PC-3 (cell line): Measurements from ENCODE around the gene RAB6A. TPM values are rescaled to one million over a fixed set of nuclear protein-coding genes. Genes with fewer than 3 reads are reported as not detected.
"Not testable (repeated sequence)": the region's sequence is repeated elsewhere in the genome, so short reads cannot be mapped to it uniquely, and the experiment has no call there.

Source experiments
- ATAC-seq: fragments of 200-7000 bp; cut with Tn5 transposase; 2 replicates; pipeline ENCODE4 v1.9.1; 2020; ENCODE audit warnings: mild to moderate bottlenecking, moderate library complexity
- BruUV-seq: library from RNA; stranded (reverse); fragments of 400-500 nt; replicated peaks from 2 replicates; lab custom pipeline; 2021; lab: Mats Ljungman, UMichigan
- CTCF ChIA-PET: fragments of 300-600 bp; sonication (Branson Sonifier 250); formaldehyde crosslinking; loops from one replicate; lab custom pipeline; 2022; ENCODE audit warnings: antibody characterized with exemption; lab: Charles Lee
- POLR2A ChIA-PET: fragments of 300-600 bp; sonication (Branson Sonifier 250); formaldehyde crosslinking; loops from one replicate; lab custom pipeline; 2022; ENCODE audit warnings: antibody characterized with exemption; ENCODE audit not compliant: unreplicated experiment; lab: Charles Lee
- DNase-seq: peaks from one replicate; pipeline ENCODE4 v3.0.0-alpha.2; 2015
- H2AFZ ChIP-seq: fragments of 300-600 bp; sonication (generic); 2 replicates; pipeline ENCODE4 v1.6.0; 2016; ENCODE audit warnings: antibody characterized with exemption, low read length
- H3F3A ChIP-seq: fragments of 300-600 bp; sonication (generic); one replicate; pipeline ENCODE4 v1.6.0; 2017; ENCODE audit warnings: antibody characterized with exemption, low read length, control low read depth, mild to moderate bottlenecking; ENCODE audit not compliant: unreplicated experiment
- H3K27ac ChIP-seq: fragments of 300-600 bp; sonication (generic); 2 replicates; pipeline ENCODE4 v1.5.1; 2016; ENCODE audit warnings: mild to moderate bottlenecking, low read length
- H3K27me3 ChIP-seq: fragments of 300-600 bp; sonication (generic); 2 replicates; pipeline ENCODE4 v1.6.1; 2016; ENCODE audit warnings: low read length, mixed read lengths
- H3K36me3 ChIP-seq: fragments of 300-600 bp; sonication (generic); 2 replicates; pipeline ENCODE4 v1.6.1; 2016; ENCODE audit warnings: low read depth, mixed run types, low read length, mixed read lengths
- H3K4me1 ChIP-seq: fragments of 300-600 bp; sonication (generic); 2 replicates; pipeline ENCODE4 v1.5.1; 2016; ENCODE audit warnings: low read length; ENCODE audit not compliant: insufficient read depth
- H3K4me2 ChIP-seq: fragments of 300-600 bp; sonication (generic); 2 replicates; pipeline ENCODE4 v1.6.0; 2016; ENCODE audit warnings: low read length
- H3K4me3 ChIP-seq: fragments of 300-600 bp; sonication (generic); 2 replicates; pipeline ENCODE4 v1.5.1; 2016; ENCODE audit warnings: mild to moderate bottlenecking, low read length, mixed read lengths
- H3K79me2 ChIP-seq: fragments of 300-600 bp; sonication (generic); 2 replicates; pipeline ENCODE4 v1.6.1; 2017; ENCODE audit warnings: low read length, mixed read lengths
- H3K9ac ChIP-seq: fragments of 300-600 bp; sonication (generic); 2 replicates; pipeline ENCODE4 v1.6.0; 2016; ENCODE audit warnings: mild to moderate bottlenecking, low read length
- H3K9me2 ChIP-seq: fragments of 300-600 bp; sonication (generic); replicated peaks from 2 replicates; pipeline ENCODE4 v1.6.1; 2016; ENCODE audit warnings: mixed run types, low read length, mixed read lengths
- H3K9me3 ChIP-seq: fragments of 300-600 bp; sonication (generic); 2 replicates; pipeline ENCODE4 v1.6.1; 2016; ENCODE audit warnings: low read length, mixed read lengths
- H4K20me1 ChIP-seq: fragments of 300-600 bp; sonication (generic); 2 replicates; pipeline ENCODE4 v1.6.1; 2016; ENCODE audit warnings: low read length, mixed read lengths
- EZH2 ChIP-seq: fragments of 300-600 bp; sonication (generic); IDR thresholded peaks from one replicate; pipeline ENCODE4 v1.6.1; 2017; ENCODE audit warnings: antibody characterized with exemption, mild to moderate bottlenecking, low read length; ENCODE audit not compliant: unreplicated experiment
- EZH2phosphoT487 ChIP-seq: fragments of 300-600 bp; sonication (generic); IDR thresholded peaks from 2 replicates; pipeline ENCODE4 v1.6.1; 2018; ENCODE audit warnings: mild to moderate bottlenecking, antibody characterized with exemption, low read length, borderline replicate concordance
- intact Hi-C: fragments of 100-400 bp; cut with micrococcal nuclease; formaldehyde crosslinking; loops from 2 replicates; pipeline ENCODE4 v1.9.0; 2023
- total RNA-seq: library from RNA; depleted of rRNA; stranded (reverse); fragments of >200 nt; gene quantifications from 2 replicates; pipeline ENCODE4 v1.2.3, GENCODE V29; 2014
- TF ChIP-seq, protein P1 (sequence below): fragments of 300-600 bp; sonication (generic); conservative IDR thresholded peaks from 2 replicates; pipeline ENCODE4 v1.5.1; 2017; ENCODE audit warnings: antibody characterized with exemption, low read depth, mild to moderate bottlenecking, low read length

Gene RAB6A
- total RNA-seq, 1 experiment from 2014 or later: 97.9 TPM

DNA sequence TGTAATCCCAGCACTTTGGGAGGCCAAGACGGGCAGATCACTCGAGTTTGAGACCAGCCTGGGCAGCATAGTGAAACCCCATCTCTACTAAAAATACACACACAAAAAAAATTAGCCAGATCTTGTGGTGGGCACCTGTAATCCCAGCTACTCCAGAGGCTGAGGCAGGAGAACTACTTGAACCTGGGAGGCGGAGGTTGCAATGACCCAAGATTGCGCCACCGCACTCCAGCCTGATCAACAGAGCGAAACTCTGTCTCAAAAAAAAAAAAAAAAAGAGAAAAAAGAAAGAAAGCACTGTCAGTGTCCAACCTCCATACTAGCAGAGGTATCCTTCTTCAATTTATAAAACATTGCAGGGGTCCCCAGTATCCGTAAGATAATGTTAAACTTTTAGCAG lies 17.8 kb downstream of the RAB6A start:
- Histone ChIP-seq H3K27me3 (no peaks in the 10 kb centered on the region), H3K4me3 (no peak overlapping the region), H3F3A (no peaks in the 10 kb centered on the region), H3K9me3 (no peaks in the 10 kb centered on the region), H3K4me2 (no peak overlapping the region), H3K9ac (no peak overlapping the region), H3K4me1 (no peaks in the 10 kb centered on the region), H3K27ac (no peak overlapping the region), H3K9me2 (no peaks in the 10 kb centered on the region), H2AFZ (no peak overlapping the region), H3K36me3 (no peaks in the 10 kb centered on the region), H4K20me1 (no peaks in the 10 kb centered on the region), H3K79me2 (peaks cover 91% of the 10 kb centered on the region)
- ATAC-seq: no peak
- intact Hi-C loops: no loop called here
- TF ChIP-seq EZH2phosphoT487 (no peak), EZH2 (no peak)
- TF ChIP-seq, protein P1, sequence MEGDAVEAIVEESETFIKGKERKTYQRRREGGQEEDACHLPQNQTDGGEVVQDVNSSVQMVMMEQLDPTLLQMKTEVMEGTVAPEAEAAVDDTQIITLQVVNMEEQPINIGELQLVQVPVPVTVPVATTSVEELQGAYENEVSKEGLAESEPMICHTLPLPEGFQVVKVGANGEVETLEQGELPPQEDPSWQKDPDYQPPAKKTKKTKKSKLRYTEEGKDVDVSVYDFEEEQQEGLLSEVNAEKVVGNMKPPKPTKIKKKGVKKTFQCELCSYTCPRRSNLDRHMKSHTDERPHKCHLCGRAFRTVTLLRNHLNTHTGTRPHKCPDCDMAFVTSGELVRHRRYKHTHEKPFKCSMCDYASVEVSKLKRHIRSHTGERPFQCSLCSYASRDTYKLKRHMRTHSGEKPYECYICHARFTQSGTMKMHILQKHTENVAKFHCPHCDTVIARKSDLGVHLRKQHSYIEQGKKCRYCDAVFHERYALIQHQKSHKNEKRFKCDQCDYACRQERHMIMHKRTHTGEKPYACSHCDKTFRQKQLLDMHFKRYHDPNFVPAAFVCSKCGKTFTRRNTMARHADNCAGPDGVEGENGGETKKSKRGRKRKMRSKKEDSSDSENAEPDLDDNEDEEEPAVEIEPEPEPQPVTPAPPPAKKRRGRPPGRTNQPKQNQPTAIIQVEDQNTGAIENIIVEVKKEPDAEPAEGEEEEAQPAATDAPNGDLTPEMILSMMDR: no peak
- DNase-seq: no peak
- ChIA-PET POLR2A (no interaction called here), CTCF (no interaction called here)
- BruUV-seq: no TSS peak

DNA sequence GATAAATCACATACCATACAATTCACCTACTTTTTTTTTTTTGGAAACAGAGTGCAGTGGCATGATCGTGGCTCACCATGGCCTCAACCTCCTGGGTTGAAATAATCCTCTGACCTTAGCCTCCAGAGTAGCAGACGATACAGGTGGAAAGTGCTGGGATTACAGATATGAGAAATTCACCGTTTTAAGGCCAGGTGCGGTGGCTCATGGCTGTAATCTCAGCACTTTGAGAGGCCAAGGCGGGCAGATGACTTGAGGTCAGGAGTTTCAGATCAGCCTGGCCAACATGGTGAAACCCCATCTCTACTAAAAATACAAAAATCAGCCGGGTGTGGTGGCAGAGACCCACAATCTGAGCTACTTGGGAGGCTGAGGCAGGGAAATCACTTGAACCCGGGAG lies 24.9 kb downstream of the RAB6A start:
- H3K4me1 ChIP-seq, DNase-seq, H3K4me2 ChIP-seq, H3K4me3 ChIP-seq, H3K36me3 ChIP-seq, H3K9me3 ChIP-seq, ATAC-seq, H2AFZ ChIP-seq, H3K27ac ChIP-seq, H4K20me1 ChIP-seq, POLR2A ChIA-PET, H3F3A ChIP-seq, CTCF ChIA-PET, BruUV-seq, H3K9ac ChIP-seq, H3K27me3 ChIP-seq, intact Hi-C loops, H3K9me2 ChIP-seq: not testable (repeated sequence)
- H3K79me2 ChIP-seq: peaks cover 84% of the 10 kb centered on the region

DNA sequence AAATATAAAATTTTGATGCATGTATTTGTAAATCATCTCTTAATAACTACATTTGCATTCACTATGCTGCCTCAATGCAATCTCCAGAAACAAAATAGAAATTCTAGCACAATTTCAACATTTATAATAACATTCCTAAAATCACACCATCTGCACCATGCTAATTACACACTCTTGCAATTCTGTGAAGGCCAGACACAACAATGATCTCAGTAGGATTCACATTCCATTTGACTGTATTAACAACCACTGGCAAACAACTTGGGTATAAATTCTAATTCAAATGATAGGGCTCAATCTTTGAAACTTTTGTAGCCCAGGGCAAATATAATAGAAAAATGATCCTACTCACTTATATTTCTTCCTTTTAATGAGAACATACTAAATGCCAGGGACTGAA lies 25.9 kb downstream of the RAB6A start:
- no peaks in the 10 kb centered on the region for H4K20me1 ChIP-seq
- DNase-seq (no peak), ATAC-seq (no peak)
- no peak overlapping the region for H2AFZ ChIP-seq
- peaks cover 3% of the 10 kb centered on the region for H3F3A ChIP-seq
- no peaks in the 10 kb centered on the region for H3K9me3 ChIP-seq
- no TSS peak for BruUV-seq
- no peaks in the 10 kb centered on the region for H3K27me3 ChIP-seq
- H3K4me1 ChIP-seq: no peaks in the 10 kb centered on the region
- no peak overlapping the region for H3K4me2 ChIP-seq
- ChIA-PET CTCF (no interaction called here), POLR2A (no interaction called here)
- peaks cover 77% of the 10 kb centered on the region for H3K79me2 ChIP-seq
- H3K4me3 ChIP-seq: no peak overlapping the region
- TF ChIP-seq, protein P1: no peak
- TF ChIP-seq EZH2phosphoT487: no peak
- intact Hi-C loops: no loop called here
- no peaks in the 10 kb centered on the region for H3K9me2 ChIP-seq
- no peaks in the 10 kb centered on the region for H3K36me3 ChIP-seq
- no peak overlapping the region for H3K27ac ChIP-seq
- H3K9ac ChIP-seq: no peak overlapping the region

DNA sequence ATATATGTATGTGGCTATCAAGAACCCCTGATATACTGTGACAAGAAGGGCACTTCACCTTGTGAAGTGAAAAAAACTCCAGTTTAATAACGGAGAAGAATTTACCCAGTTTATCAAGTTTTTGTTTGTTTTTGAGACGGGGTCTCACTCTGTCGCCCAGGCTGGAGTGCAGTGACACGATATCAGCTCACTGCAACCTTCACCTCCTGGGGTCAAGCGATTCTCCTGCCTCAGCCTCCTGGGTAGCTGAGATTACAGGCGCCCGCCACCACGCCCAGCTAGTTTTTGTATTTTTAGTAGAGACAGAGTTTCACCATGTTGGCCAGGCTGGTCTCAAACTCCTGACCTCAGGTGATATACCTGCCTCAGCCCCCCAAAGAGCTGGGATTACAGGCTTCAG lies 26.9 kb downstream of the RAB6A start:
- CTCF ChIA-PET, H3K27ac ChIP-seq, ATAC-seq, H3K9me2 ChIP-seq, H3K27me3 ChIP-seq, H3K4me1 ChIP-seq, intact Hi-C loops, DNase-seq, H3K4me2 ChIP-seq, BruUV-seq, H3K9ac ChIP-seq, H3F3A ChIP-seq, H3K36me3 ChIP-seq, H3K4me3 ChIP-seq, POLR2A ChIA-PET, H3K9me3 ChIP-seq, H4K20me1 ChIP-seq, H2AFZ ChIP-seq: not testable (repeated sequence)
- H3K79me2 ChIP-seq: peaks cover 69% of the 10 kb centered on the region

DNA sequence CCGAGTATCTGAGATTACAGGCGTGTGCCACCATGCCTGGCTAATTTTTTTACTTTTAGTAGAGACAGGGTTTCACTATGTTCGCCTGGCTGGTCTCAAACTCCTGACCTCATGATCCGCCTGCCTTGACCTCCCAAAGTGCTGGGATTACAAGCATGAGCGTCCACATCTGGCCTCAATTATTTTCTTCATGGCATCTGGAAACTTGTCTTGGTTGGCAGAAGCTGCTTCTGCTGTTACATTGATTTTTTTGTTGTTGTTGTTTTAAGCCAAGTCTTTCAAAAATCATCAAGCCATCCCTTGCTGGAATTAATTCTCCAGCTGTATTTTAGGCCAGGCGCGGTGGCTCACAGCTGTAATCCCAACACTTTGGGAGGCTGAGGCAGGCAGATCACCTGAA lies 27.9 kb downstream of the RAB6A start:
- BruUV-seq, H3K4me3 ChIP-seq, H3K9me3 ChIP-seq, H2AFZ ChIP-seq, H3K9ac ChIP-seq, H3K9me2 ChIP-seq, H3K27me3 ChIP-seq, ATAC-seq, POLR2A ChIA-PET, H3K4me1 ChIP-seq, H3F3A ChIP-seq, intact Hi-C loops, H3K36me3 ChIP-seq, CTCF ChIA-PET, H3K4me2 ChIP-seq, DNase-seq, H4K20me1 ChIP-seq, H3K27ac ChIP-seq: not testable (repeated sequence)
- peaks cover 60% of the 10 kb centered on the region for H3K79me2 ChIP-seq
